Measurements from ENCODE around the gene BROX.

The BROX gene

GRCh38 chr1:222777977-222778376 lies 65.6 kb downstream of the BROX start:
- TF ChIP-seq CTCF (conservative IDR thresholded peaks at IDR 0.05; ENCODE audit: low read depth, low read length), result no peak
- DNase-seq (ENCODE audit: low read depth), result no peak
- H3K4me3 ChIP-seq (ENCODE audit: low read length), result no peak overlapping the region

- no peak overlapping the region for H3K4me3 ChIP-seq (ENCODE audit: low read length)
- DNase-seq (ENCODE audit: low read depth), result no peak
- TF ChIP-seq CTCF (conservative IDR thresholded peaks at IDR 0.05; ENCODE audit: low read depth, low read length), result no peak
These were observed 68.9 kb downstream of the BROX start for GRCh38 chr1:222781251-222781650.

- no peak overlapping the region for H3K4me3 ChIP-seq (ENCODE audit: low read length)
- DNase-seq (ENCODE audit: low read depth), result no peak
- no peak for TF ChIP-seq CTCF (conservative IDR thresholded peaks at IDR 0.05; ENCODE audit: low read depth, low read length)
These were observed 70.7 kb downstream of the BROX start for GRCh38 chr1:222783051-222783450.

GRCh38 chr1:222784371-222784770 lies 72.0 kb downstream of the BROX start:
- TF ChIP-seq CTCF (conservative IDR thresholded peaks at IDR 0.05; ENCODE audit: low read depth, low read length), result no peak
- no peak overlapping the region for H3K4me3 ChIP-seq (ENCODE audit: low read length)
- no peak for DNase-seq (ENCODE audit: low read depth)

All from retinal pigment epithelial cell (primary cell).